ENCODE measurements around the gene SAFB2.

SAFB2 gene

GRCh38 chr19:5646703-5647102 lies 24.1 kb upstream of the SAFB2 start:
- no peak overlapping the region for H3K9ac ChIP-seq (ENCODE audit: insufficient read length, low read depth)
- H3K36me3 ChIP-seq (ENCODE audit: insufficient read depth, insufficient read length, low read length): peaks cover 92% of the 10 kb centered on the region
- DNase-seq (ENCODE audit: low read depth, low spot score): no peak
- no peaks in the 10 kb centered on the region for H3K4me1 ChIP-seq (ENCODE audit: insufficient read depth, insufficient read length)
- no peaks in the 10 kb centered on the region for H3K9me3 ChIP-seq (ENCODE audit: insufficient read depth, low read length)
- H3K4me3 ChIP-seq (ENCODE audit: insufficient read length, low read depth): no peak overlapping the region
- TF ChIP-seq ZNF274 (IDR thresholded peaks at IDR 0.05; ENCODE audit: low read depth, low read length) (no peak), SUZ12 (IDR thresholded peaks at IDR 0.05; ENCODE audit: extremely low read depth, insufficient read depth, insufficient read length) (no peak), YY1 (IDR thresholded peaks at IDR 0.05; ENCODE audit: insufficient read depth, insufficient read length) (no peak)
- no peaks in the 10 kb centered on the region for H3K27me3 ChIP-seq (ENCODE audit: insufficient read depth, insufficient read length)

GRCh38 chr19:5645409-5645808 lies 22.8 kb upstream of the SAFB2 start:
- Histone ChIP-seq H3K36me3 (ENCODE audit: insufficient read depth, insufficient read length, low read length) (peaks cover 86% of the 10 kb centered on the region), H3K4me1 (ENCODE audit: insufficient read depth, insufficient read length) (no peaks in the 10 kb centered on the region), H3K27me3 (ENCODE audit: insufficient read depth, insufficient read length) (no peaks in the 10 kb centered on the region), H3K9ac (ENCODE audit: insufficient read length, low read depth) (no peak overlapping the region), H3K9me3 (ENCODE audit: insufficient read depth, low read length) (no peaks in the 10 kb centered on the region), H3K4me3 (ENCODE audit: insufficient read length, low read depth) (no peak overlapping the region)
- TF ChIP-seq ZNF274 (IDR thresholded peaks at IDR 0.05; ENCODE audit: low read depth, low read length) (no peak), SUZ12 (IDR thresholded peaks at IDR 0.05; ENCODE audit: extremely low read depth, insufficient read depth, insufficient read length) (no peak), YY1 (IDR thresholded peaks at IDR 0.05; ENCODE audit: insufficient read depth, insufficient read length) (no peak)
- DNase-seq (ENCODE audit: low read depth, low spot score): no peak

- no peak overlapping the region for H3K4me3 ChIP-seq (ENCODE audit: insufficient read length, low read depth)
- TF ChIP-seq YY1 (IDR thresholded peaks at IDR 0.05; ENCODE audit: insufficient read depth, insufficient read length) (no peak), ZNF274 (IDR thresholded peaks at IDR 0.05; ENCODE audit: low read depth, low read length) (no peak), SUZ12 (IDR thresholded peaks at IDR 0.05; ENCODE audit: extremely low read depth, insufficient read depth, insufficient read length) (no peak)
Observed at GRCh38 chr19:5644037-5644436, 21.5 kb upstream of the SAFB2 start.

GRCh38 chr19:5643060-5643459 lies 20.5 kb upstream of the SAFB2 start:
- no peak for DNase-seq (ENCODE audit: low read depth, low spot score)
- Histone ChIP-seq H3K4me1 (ENCODE audit: insufficient read depth, insufficient read length) (no peaks in the 10 kb centered on the region), H3K9me3 (ENCODE audit: insufficient read depth, low read length) (no peaks in the 10 kb centered on the region), H3K27me3 (ENCODE audit: insufficient read depth, insufficient read length) (no peaks in the 10 kb centered on the region), H3K36me3 (ENCODE audit: insufficient read depth, insufficient read length, low read length) (peaks cover 78% of the 10 kb centered on the region), H3K9ac (ENCODE audit: insufficient read length, low read depth) (no peak overlapping the region), H3K4me3 (ENCODE audit: insufficient read length, low read depth) (no peak overlapping the region)
- TF ChIP-seq YY1 (IDR thresholded peaks at IDR 0.05; ENCODE audit: insufficient read depth, insufficient read length): no peak

More at GRCh38 chr19:5644037-5644436, 21.5 kb upstream of the SAFB2 start:
- Histone ChIP-seq H3K4me1 (ENCODE audit: insufficient read depth, insufficient read length) (no peaks in the 10 kb centered on the region), H3K9ac (ENCODE audit: insufficient read length, low read depth) (no peak overlapping the region), H3K36me3 (ENCODE audit: insufficient read depth, insufficient read length, low read length) (peaks cover 84% of the 10 kb centered on the region), H3K27me3 (ENCODE audit: insufficient read depth, insufficient read length) (no peaks in the 10 kb centered on the region), H3K9me3 (ENCODE audit: insufficient read depth, low read length) (no peaks in the 10 kb centered on the region)
- DNase-seq (ENCODE audit: low read depth, low spot score): no peak

- Histone ChIP-seq H3K9ac (ENCODE audit: insufficient read length, low read depth) (no peak overlapping the region), H3K36me3 (ENCODE audit: insufficient read depth, insufficient read length, low read length) (peaks cover 76% of the 10 kb centered on the region), H3K4me1 (ENCODE audit: insufficient read depth, insufficient read length) (no peaks in the 10 kb centered on the region), H3K9me3 (ENCODE audit: insufficient read depth, low read length) (no peaks in the 10 kb centered on the region), H3K27me3 (ENCODE audit: insufficient read depth, insufficient read length) (no peaks in the 10 kb centered on the region), H3K4me3 (ENCODE audit: insufficient read length, low read depth) (no peak overlapping the region)
- TF ChIP-seq YY1 (IDR thresholded peaks at IDR 0.05; ENCODE audit: insufficient read depth, insufficient read length): no peak
- TF ChIP-seq SUZ12 (IDR thresholded peaks at IDR 0.05; ENCODE audit: extremely low read depth, insufficient read depth, insufficient read length): no peak
- no peak for TF ChIP-seq ZNF274 (IDR thresholded peaks at IDR 0.05; ENCODE audit: low read depth, low read length)
- DNase-seq (ENCODE audit: low read depth, low spot score): no peak
Observed at GRCh38 chr19:5642204-5642603, 19.6 kb upstream of the SAFB2 start.

- Histone ChIP-seq H3K27me3 (ENCODE audit: insufficient read depth, insufficient read length) (no peaks in the 10 kb centered on the region), H3K4me3 (ENCODE audit: insufficient read length, low read depth) (no peak overlapping the region), H3K9me3 (ENCODE audit: insufficient read depth, low read length) (no peaks in the 10 kb centered on the region), H3K4me1 (ENCODE audit: insufficient read depth, insufficient read length) (no peaks in the 10 kb centered on the region), H3K36me3 (ENCODE audit: insufficient read depth, insufficient read length, low read length) (peaks cover 72% of the 10 kb centered on the region), H3K9ac (ENCODE audit: insufficient read length, low read depth) (no peak overlapping the region)
- DNase-seq (ENCODE audit: low read depth, low spot score): no peak
- no peak for TF ChIP-seq ZNF274 (IDR thresholded peaks at IDR 0.05; ENCODE audit: low read depth, low read length)
- no peak for TF ChIP-seq YY1 (IDR thresholded peaks at IDR 0.05; ENCODE audit: insufficient read depth, insufficient read length)
Observed at GRCh38 chr19:5641171-5641570, 18.6 kb upstream of the SAFB2 start.

- Histone ChIP-seq H3K27me3 (ENCODE audit: insufficient read depth, insufficient read length) (no peaks in the 10 kb centered on the region), H3K36me3 (ENCODE audit: insufficient read depth, insufficient read length, low read length) (peaks cover 59% of the 10 kb centered on the region), H3K9me3 (ENCODE audit: insufficient read depth, low read length) (no peaks in the 10 kb centered on the region), H3K4me1 (ENCODE audit: insufficient read depth, insufficient read length) (no peaks in the 10 kb centered on the region), H3K4me3 (ENCODE audit: insufficient read length, low read depth) (no peak overlapping the region), H3K9ac (ENCODE audit: insufficient read length, low read depth) (no peak overlapping the region)
- TF ChIP-seq YY1 (IDR thresholded peaks at IDR 0.05; ENCODE audit: insufficient read depth, insufficient read length): no peak
- DNase-seq (ENCODE audit: low read depth, low spot score): no peak
Observed at GRCh38 chr19:5637971-5638370, 15.4 kb upstream of the SAFB2 start.

GRCh38 chr19:5635427-5635826 lies 12.9 kb upstream of the SAFB2 start:
- H3K27me3 ChIP-seq (ENCODE audit: insufficient read depth, insufficient read length): no peaks in the 10 kb centered on the region
- peaks cover 60% of the 10 kb centered on the region for H3K36me3 ChIP-seq (ENCODE audit: insufficient read depth, insufficient read length, low read length)
- no peak overlapping the region for H3K4me3 ChIP-seq (ENCODE audit: insufficient read length, low read depth)
- H3K9me3 ChIP-seq (ENCODE audit: insufficient read depth, low read length): no peaks in the 10 kb centered on the region
- H3K4me1 ChIP-seq (ENCODE audit: insufficient read depth, insufficient read length): no peaks in the 10 kb centered on the region
- no peak overlapping the region for H3K9ac ChIP-seq (ENCODE audit: insufficient read length, low read depth)
- no peak for DNase-seq (ENCODE audit: low read depth, low spot score)
- no peak for TF ChIP-seq YY1 (IDR thresholded peaks at IDR 0.05; ENCODE audit: insufficient read depth, insufficient read length)
- no peak for TF ChIP-seq SUZ12 (IDR thresholded peaks at IDR 0.05; ENCODE audit: extremely low read depth, insufficient read depth, insufficient read length)
- no peak for TF ChIP-seq ZNF274 (IDR thresholded peaks at IDR 0.05; ENCODE audit: low read depth, low read length)

All from NT2/D1 (cell line).